Activated naive CD4-positive, alpha-beta T cell treated with anti-CD3 and anti-CD28 coated beads, Interleukin-2, amount 50 U/mL, for 24 hours (primary cell): ENCODE results near the gene PRR12.

Experiments used
- H3K27ac Mint-ChIP-seq: one replicate; pipeline ENCODE4 v1.8.0; 2021; ENCODE audit warnings: mild to moderate bottlenecking, mixed read lengths
- H3K27me3 Mint-ChIP-seq: one replicate; pipeline ENCODE4 v1.8.0; 2021; ENCODE audit warnings: mixed read lengths
- H3K36me3 Mint-ChIP-seq: one replicate; pipeline ENCODE4 v1.8.0; 2021; ENCODE audit warnings: mixed read lengths
- H3K4me1 Mint-ChIP-seq: one replicate; pipeline ENCODE4 v1.8.0; 2021; ENCODE audit warnings: mixed read lengths
- H3K4me3 Mint-ChIP-seq: one replicate; pipeline ENCODE4 v1.8.0; 2021; ENCODE audit warnings: mild to moderate bottlenecking, mixed read lengths
- H3K9me3 Mint-ChIP-seq: one replicate; pipeline ENCODE4 v1.8.0; 2021; ENCODE audit warnings: mixed read lengths

Gene PRR12

DNA sequence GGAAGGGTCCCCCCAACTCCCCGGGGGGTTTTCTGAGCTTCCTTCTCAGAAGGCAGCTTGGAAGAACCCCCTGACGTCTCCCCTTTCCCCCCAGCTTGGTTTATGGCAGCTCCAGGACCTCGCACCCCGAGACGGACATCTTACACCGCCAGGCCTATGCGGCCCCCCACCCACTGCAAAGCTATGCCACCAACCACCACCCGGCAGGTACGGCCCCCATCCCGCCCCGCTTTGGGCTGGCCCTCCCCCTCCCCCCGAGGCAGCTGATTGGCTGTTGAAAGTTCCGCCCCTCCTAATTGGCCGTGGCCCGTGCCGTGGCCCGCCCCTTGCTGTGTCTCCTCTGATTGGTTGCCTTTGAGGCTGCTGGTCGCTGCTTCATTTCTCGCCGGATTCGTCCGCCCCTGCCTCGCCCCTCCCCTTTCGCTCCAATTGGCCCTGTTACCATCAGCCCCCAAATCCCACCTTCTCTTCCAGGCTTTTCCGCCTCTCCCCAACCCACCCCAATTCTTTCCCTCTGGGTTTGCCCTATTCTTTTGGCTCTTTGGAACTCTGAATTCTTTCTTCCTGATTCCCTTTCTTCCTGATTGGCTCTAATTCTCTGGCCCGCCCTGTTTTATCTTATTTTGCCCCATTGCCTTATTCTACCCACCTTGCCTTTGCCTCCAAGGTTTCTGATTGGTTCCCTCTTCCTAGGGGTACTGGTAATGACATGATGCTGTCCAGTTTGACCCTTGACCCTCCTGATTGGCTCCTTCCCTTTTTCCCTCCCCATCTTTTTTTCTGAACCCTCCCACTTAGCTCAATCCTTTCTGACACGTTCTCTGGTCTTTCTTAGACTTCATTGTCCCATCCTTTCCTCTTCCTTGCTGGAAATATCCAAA is 2.5 kb downstream of the PRR12 start:
- Mint-ChIP-seq H3K9me3 (no peaks in the 10 kb centered on the region), H3K27me3 (no peaks in the 10 kb centered on the region), H3K4me1 (peaks cover 38% of the 10 kb centered on the region), H3K36me3 (peaks cover 4% of the 10 kb centered on the region), H3K4me3 (peak overlapping the region; percentile 83), H3K27ac (peak overlapping the region; percentile 94)

- Mint-ChIP-seq H3K27ac (peak overlapping the region; percentile 94), H3K27me3 (no peaks in the 10 kb centered on the region), H3K9me3 (no peaks in the 10 kb centered on the region), H3K36me3 (peaks cover 4% of the 10 kb centered on the region), H3K4me1 (peaks cover 33% of the 10 kb centered on the region), H3K4me3 (peak overlapping the region; percentile 83)
These were observed 3.4 kb downstream of the PRR12 start for GRCh38 chr19:49594157-49594992.

DNA sequence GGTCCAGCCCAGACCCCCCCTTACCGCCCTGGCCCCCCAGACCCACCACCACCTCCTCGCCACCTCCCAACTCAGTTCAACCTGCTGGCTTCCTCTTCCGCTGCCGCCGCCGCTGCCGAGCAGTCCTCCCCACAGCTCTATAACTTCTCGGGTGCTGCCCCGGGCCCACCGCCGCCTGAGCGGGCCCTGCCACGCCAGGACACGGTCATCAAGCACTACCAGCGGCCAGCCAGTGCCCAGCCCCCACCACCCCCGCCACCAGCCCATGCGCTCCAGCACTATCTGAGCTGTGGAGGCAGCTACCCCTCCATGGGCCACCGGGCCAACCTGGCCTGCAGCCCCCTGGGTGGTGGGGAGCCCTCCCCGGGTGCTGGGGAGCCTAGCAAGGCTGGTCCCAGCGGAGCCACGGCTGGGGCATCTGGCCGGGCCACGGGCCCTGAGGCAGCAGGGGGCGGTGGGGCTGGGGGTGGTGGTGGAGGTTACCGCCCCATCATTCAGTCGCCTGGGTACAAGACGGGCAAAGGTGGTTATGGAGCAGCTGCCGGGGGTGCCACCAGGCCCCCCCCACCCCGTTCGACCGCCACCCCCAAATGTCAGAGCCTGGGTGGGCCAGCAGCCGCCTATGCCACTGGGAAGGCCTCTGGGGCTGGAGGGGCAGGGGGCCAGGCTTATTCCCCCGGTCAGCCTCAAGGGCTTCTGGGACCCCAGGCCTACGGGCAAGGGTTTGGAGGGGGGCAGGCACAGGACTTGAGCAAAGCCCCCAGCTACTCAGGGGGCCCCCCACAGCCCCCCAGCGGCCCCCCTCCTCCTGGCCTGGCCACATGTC is 4.2 kb downstream of the PRR12 start:
- Mint-ChIP-seq H3K27me3 (no peaks in the 10 kb centered on the region), H3K27ac (no peak overlapping the region), H3K4me1 (peaks cover 29% of the 10 kb centered on the region), H3K9me3 (no peaks in the 10 kb centered on the region), H3K36me3 (peaks cover 4% of the 10 kb centered on the region), H3K4me3 (no peak overlapping the region)

- no peaks in the 10 kb centered on the region for H3K9me3 Mint-ChIP-seq
- H3K27ac Mint-ChIP-seq: no peak overlapping the region
- H3K4me3 Mint-ChIP-seq: no peak overlapping the region
- peaks cover 5% of the 10 kb centered on the region for H3K36me3 Mint-ChIP-seq
- peaks cover 33% of the 10 kb centered on the region for H3K4me1 Mint-ChIP-seq
- no peaks in the 10 kb centered on the region for H3K27me3 Mint-ChIP-seq
These were observed 4.9 kb downstream of the PRR12 start for GRCh38 chr19:49595819-49596404.

GRCh38 chr19:49596407-49596806 is 5.4 kb downstream of the PRR12 start:
- H3K9me3 Mint-ChIP-seq: no peaks in the 10 kb centered on the region
- H3K4me1 Mint-ChIP-seq: peaks cover 36% of the 10 kb centered on the region
- no peak overlapping the region for H3K4me3 Mint-ChIP-seq
- H3K36me3 Mint-ChIP-seq: peaks cover 8% of the 10 kb centered on the region
- H3K27ac Mint-ChIP-seq: no peak overlapping the region
- no peaks in the 10 kb centered on the region for H3K27me3 Mint-ChIP-seq

- H3K36me3 Mint-ChIP-seq: peaks cover 11% of the 10 kb centered on the region
- H3K4me3 Mint-ChIP-seq: no peak overlapping the region
- H3K4me1 Mint-ChIP-seq: peaks cover 38% of the 10 kb centered on the region
These were observed 6.1 kb downstream of the PRR12 start for GRCh38 chr19:49596954-49597702.

DNA sequence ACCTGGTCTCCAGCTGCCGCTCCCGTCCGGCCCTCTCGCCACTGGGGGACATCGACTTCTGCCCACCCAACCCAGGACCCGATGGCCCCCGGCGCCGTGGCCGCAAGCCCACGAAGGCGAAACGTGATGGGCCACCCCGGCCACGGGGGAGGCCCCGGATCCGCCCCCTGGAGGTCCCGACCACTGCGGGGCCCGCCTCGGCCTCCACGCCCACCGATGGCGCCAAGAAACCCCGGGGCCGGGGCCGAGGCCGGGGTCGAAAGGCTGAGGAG is 6.7 kb downstream of the PRR12 start:
- peaks cover 12% of the 10 kb centered on the region for H3K36me3 Mint-ChIP-seq
- no peaks in the 10 kb centered on the region for H3K27me3 Mint-ChIP-seq
- no peak overlapping the region for H3K4me3 Mint-ChIP-seq

More at GRCh38 chr19:49596954-49597702, 6.1 kb downstream of the PRR12 start:
- no peaks in the 10 kb centered on the region for H3K27me3 Mint-ChIP-seq
- no peak overlapping the region for H3K27ac Mint-ChIP-seq
- H3K9me3 Mint-ChIP-seq: no peaks in the 10 kb centered on the region

DNA sequence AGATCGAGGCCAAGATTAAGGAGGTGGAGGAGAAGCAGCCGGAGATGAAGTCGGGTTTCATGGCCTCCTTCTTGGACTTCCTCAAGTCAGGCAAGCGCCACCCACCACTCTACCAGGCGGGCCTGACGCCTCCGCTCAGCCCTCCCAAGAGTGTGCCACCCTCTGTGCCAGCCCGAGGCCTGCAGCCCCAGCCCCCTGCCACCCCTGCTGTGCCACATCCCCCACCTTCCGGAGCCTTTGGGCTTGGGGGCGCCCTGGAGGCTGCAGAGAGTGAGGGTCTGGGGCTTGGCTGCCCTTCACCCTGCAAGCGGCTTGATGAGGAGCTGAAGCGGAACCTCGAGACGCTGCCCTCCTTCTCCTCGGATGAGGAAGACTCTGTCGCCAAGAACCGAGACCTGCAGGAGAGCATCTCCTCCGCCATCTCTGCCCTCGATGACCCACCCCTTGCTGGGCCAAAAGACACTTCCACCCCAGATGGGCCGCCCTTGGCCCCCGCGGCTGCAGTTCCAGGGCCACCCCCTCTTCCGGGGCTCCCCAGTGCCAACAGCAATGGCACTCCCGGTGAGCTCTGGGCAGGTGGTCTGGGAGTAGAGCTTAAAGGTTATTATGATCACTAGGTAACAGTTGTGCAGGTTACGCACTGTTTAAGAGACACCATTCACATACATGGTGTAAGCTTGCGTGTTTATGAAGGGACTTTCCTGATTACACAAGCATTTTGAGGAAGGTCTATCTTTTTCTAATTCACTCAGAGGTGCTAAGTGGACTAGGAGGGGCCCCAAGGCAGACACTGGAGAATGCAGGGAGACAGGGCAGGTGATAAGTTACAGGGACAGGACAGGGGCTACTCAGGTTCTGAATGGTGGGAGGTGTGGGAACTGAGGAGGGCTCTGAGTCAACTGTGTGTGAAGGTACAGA is 8.7 kb downstream of the PRR12 start:
- no peak overlapping the region for H3K4me3 Mint-ChIP-seq
- H3K4me1 Mint-ChIP-seq: peaks cover 19% of the 10 kb centered on the region
- H3K36me3 Mint-ChIP-seq: peaks cover 10% of the 10 kb centered on the region
- H3K27ac Mint-ChIP-seq: peak overlapping the region; percentile 82
- no peaks in the 10 kb centered on the region for H3K27me3 Mint-ChIP-seq
- no peaks in the 10 kb centered on the region for H3K9me3 Mint-ChIP-seq

More for the DNA sequence above, 6.7 kb downstream of the PRR12 start:
- no peaks in the 10 kb centered on the region for H3K9me3 Mint-ChIP-seq
- peaks cover 35% of the 10 kb centered on the region for H3K4me1 Mint-ChIP-seq
- H3K27ac Mint-ChIP-seq: no peak overlapping the region

DNA sequence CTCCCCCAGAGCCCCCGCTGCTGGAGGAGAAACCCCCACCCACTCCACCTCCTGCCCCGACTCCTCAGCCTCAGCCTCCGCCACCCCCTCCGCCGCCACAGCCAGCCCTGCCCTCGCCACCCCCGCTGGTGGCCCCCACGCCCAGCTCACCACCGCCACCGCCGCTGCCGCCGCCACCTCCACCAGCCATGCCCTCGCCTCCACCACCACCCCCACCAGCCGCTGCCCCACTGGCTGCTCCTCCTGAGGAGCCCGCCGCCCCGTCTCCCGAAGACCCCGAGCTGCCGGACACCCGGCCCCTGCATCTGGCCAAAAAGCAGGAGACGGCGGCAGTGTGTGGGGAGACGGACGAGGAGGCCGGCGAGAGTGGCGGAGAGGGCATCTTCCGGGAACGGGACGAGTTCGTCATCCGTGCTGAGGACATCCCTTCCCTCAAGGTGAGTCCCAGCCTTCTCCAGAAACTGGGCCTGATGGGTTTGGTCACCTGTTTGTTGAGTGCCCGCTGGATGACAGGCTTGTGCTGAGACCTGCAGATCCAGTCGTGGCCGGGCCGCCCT is 10.6 kb downstream of the PRR12 start:
- peak overlapping the region; percentile 30 for H3K27ac Mint-ChIP-seq
- no peaks in the 10 kb centered on the region for H3K27me3 Mint-ChIP-seq
- H3K9me3 Mint-ChIP-seq: no peaks in the 10 kb centered on the region
- peaks cover 10% of the 10 kb centered on the region for H3K36me3 Mint-ChIP-seq
- H3K4me3 Mint-ChIP-seq: no peak overlapping the region
- H3K4me1 Mint-ChIP-seq: peaks cover 22% of the 10 kb centered on the region

DNA sequence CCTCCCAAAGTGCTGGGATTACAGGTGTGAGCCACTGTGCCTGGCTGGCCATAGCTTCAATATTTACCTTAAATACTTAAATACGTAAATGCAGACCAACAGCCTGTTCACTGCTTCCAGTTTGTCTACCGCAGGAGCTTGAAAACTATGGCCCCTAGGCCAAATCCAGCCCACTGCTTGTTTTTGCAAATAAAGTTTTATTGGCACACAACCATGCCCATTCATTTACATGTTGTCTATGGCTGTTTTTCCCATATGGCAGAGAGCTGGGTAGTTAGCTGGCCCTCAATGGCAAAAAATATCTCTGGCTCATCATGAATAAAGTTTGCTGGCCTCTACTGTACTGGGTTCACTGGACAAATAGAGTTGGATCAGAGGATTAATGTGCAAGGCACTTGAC is 11.8 kb downstream of the PRR12 start:
- H3K36me3 Mint-ChIP-seq: peaks cover 10% of the 10 kb centered on the region

DNA sequence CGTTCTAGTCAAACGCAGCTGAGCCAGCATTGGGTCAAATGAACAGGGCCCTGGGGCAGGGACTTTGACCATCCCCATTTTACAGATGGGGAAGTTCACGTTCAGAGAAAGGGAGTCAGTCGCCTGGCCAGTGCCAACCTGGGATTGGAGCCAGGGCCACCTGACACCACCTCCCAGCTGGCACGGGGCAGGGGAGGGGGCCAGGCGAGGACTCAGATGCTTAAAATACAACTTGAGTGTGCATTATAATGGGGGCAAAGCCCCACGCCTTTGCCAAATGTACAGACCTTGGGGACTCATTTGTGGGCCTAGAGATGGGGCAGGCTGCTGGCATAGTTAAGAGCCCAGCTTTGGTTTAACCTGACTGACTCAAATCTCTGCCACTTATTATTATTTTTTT is 14.6 kb downstream of the PRR12 start:
- peaks cover 10% of the 10 kb centered on the region for H3K36me3 Mint-ChIP-seq
- no peak overlapping the region for H3K4me3 Mint-ChIP-seq
- no peaks in the 10 kb centered on the region for H3K27me3 Mint-ChIP-seq
- H3K4me1 Mint-ChIP-seq: peaks cover 15% of the 10 kb centered on the region
- no peak overlapping the region for H3K27ac Mint-ChIP-seq
- H3K9me3 Mint-ChIP-seq: no peaks in the 10 kb centered on the region

More for the DNA sequence above, 11.8 kb downstream of the PRR12 start:
- no peaks in the 10 kb centered on the region for H3K27me3 Mint-ChIP-seq
- H3K27ac Mint-ChIP-seq: no peak overlapping the region
- H3K9me3 Mint-ChIP-seq: no peaks in the 10 kb centered on the region
- no peak overlapping the region for H3K4me3 Mint-ChIP-seq
- peaks cover 22% of the 10 kb centered on the region for H3K4me1 Mint-ChIP-seq

DNA sequence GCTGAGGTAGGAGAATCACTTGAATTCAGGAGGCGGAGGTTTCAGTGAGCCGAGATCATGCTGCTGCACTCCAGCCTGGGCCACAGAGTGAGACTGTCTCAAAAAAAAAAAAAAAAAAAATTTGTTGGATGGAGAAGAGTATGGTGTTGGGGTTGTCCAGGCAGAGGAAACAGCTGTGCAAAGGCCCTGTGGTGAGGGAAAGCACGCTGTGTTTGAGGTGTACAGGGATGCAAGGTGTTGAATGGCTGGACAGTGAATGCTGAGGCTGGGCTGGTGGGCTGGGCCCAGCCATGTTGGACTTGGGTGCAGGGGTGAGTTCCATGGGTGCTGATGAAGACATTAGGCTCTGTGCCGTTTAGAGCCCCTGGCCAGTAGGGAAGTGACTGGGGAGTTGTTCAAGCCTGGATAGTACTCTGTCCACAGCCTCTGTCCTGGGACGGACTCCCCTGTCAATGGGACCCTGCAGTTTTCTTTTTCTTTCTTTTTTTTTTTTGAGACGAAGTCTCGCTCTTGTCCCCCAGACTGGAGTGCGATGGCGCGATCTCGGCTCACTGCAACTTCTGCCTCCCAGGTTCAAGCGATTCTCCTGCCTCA is 18.6 kb downstream of the PRR12 start:
- no peaks in the 10 kb centered on the region for H3K27me3 Mint-ChIP-seq
- peaks cover 19% of the 10 kb centered on the region for H3K4me1 Mint-ChIP-seq
- H3K9me3 Mint-ChIP-seq: no peaks in the 10 kb centered on the region
- no peak overlapping the region for H3K27ac Mint-ChIP-seq
- no peak overlapping the region for H3K4me3 Mint-ChIP-seq
- H3K36me3 Mint-ChIP-seq: peaks cover 4% of the 10 kb centered on the region

- peaks cover 12% of the 10 kb centered on the region for H3K36me3 Mint-ChIP-seq
- no peak overlapping the region for H3K4me3 Mint-ChIP-seq
- H3K4me1 Mint-ChIP-seq: peaks cover 16% of the 10 kb centered on the region
- no peaks in the 10 kb centered on the region for H3K27me3 Mint-ChIP-seq
- no peaks in the 10 kb centered on the region for H3K9me3 Mint-ChIP-seq
- H3K27ac Mint-ChIP-seq: no peak overlapping the region
These were observed 22.4 kb downstream of the PRR12 start for GRCh38 chr19:49613374-49613773.
